Measurements from ENCODE around the gene NOTCH4.
A peak's percentile ranks its signal among the peaks of the same experiment; 100 is the strongest.

Gene NOTCH4

DNA sequence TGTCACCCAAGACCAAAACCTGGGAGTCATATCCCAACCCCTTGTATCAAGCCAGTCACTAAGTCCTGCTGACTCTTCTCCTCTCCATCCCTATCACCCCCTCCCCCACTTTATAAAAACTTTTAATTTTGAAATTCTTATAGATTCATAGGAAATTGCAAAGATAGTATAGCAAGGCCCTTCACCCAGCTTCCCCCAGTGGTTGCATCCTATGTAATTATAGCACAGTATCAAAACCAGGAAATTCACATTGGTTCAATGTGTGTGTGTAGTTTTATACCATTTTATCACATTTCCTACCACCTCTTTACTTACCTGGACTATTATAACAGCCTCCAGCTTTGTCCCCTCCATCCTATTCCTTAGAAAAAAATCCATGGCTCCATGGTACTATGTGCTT lies 65.8 kb downstream of the NOTCH4 start:
- no peak for DNase-seq

DNA sequence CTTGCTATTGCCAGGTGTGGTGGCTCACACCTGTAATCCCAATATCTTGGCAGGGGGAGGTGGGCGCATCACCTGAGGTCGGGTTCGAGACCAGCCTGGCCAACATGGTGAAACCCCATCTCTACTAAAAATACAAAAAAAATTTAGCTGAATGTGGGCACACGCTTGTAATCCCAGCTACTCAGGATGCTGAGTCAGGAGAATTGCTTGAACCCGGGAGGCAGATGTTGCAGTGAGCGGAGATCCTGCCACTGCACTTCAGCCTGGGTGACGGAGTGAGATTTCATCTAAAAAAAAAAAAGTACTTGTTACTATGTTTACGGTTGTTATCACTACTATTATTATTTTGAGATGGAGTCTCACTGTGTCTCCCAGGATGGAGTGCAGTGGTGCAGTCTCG lies 67.0 kb downstream of the NOTCH4 start:
- DNase-seq: no peak

DNA sequence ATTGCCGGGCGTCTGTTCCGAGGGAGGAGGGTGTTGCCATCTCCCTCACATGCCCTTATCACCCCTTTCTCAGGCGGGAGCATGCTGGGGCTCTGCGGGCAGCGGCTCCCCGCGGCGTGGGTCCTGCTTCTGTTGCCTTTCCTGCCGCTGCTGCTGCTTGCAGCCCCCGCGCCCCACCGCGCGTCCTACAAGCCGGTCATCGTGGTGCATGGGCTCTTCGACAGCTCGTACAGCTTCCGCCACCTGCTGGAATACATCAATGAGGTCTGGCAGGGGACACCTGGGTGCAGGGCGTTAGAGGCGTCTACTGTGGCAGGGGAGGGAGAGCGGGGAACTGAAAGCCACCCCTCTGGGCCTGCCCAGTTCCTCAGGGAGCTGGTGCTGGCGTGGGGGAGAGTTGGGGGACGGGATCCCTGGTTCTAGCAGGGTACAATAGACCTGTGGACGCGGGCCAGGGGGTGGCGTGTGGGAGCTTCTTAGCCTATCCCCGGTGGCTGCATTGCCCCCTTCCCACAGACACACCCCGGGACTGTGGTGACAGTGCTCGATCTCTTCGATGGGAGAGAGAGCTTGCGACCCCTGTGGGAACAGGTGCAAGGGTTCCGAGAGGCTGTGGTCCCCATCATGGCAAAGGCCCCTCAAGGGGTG lies 69.2 kb downstream of the NOTCH4 start:
- no peak for DNase-seq

DNA sequence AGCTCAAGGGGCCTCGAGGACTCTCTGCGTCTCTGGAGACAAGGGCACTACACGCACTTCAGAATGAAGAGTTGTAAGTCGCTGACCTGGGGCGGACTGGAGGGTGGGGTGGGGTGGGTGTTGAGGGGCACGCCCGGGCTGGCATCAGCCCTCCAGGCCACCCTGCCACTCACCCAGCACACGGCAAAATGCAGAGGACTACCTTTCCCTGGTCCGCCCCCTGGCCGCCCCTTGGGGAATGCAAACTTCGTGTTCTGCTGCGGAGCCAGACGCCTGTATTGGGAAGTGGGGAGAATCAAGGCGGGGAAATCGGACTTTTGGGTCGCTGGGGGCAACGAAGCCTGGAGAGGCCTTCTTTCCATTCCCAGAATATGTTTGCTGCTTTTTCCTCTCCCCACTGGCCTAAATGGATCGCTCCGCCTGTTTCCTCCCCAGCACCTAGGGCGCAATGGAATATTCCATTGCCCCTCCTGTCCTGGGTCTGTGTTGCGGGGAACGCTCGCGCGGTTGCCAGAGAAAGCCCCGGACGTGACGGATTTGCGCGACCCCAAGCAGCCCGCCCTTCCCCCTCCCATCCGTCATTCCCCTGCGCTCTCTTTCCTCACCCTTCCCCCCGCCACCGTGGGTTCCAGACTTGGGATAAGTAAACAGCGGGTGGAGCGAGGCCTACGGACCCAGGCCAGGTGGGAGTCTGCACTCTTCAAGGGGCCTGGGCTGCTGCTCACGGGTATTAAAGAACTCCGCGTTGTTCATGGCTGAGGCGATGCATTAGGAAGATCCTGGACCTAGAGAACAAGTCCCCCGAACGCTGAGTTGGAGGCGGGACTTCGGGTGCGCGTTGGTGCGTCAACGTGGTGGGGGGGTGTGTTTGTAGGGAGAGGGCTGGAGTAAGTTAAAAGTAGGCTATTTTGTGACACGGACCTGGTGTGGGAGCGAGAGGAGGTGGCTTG lies 70.0 kb downstream of the NOTCH4 start, which contains the start of gene PPT2:
Gene PPT2, plus strand, starts transcription at position 578 of the 950 bp plus-strand sequence. CDS start 454 bp downstream, outside the sequence.
- DNase-seq: peak; percentile 52

DNA sequence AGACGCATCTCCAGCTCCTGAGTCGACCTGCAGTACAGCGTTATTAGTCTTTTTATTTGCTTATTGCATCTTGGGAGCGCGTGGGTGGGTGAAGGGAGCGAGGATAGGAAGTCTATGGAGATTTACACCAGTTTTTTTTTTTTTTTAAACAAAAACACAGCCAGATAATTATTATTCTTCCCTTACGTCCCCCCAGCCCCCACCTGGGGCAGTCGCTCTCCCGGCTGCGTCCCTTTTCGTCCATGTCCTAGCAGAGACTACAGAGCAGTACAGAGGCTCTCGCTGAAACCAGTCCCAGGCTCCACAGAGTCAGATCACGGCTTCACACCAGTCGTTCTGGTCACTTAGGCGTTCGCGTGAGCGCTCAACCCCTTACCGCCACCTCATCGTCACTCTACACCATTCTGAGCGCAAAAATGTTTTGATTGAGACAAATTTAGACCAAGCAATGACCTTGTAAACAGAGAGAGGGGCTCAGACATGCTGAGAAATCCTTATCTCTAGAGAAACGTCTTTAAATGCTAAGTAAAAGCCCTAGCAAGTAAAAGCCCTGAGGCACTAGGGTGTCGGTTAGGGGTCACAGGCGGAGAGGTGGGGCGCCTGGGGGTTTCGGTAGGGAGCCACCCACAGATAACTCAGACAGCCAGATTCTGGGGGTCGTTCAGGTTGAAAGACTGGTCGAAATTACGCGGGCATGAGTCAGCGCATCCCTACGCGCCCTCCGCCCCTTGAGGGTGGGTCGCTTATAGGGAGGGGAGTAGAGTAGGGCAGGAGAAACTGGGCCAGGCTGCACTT lies 70.9 kb downstream of the NOTCH4 start:
- DNase-seq: no peak

DNA sequence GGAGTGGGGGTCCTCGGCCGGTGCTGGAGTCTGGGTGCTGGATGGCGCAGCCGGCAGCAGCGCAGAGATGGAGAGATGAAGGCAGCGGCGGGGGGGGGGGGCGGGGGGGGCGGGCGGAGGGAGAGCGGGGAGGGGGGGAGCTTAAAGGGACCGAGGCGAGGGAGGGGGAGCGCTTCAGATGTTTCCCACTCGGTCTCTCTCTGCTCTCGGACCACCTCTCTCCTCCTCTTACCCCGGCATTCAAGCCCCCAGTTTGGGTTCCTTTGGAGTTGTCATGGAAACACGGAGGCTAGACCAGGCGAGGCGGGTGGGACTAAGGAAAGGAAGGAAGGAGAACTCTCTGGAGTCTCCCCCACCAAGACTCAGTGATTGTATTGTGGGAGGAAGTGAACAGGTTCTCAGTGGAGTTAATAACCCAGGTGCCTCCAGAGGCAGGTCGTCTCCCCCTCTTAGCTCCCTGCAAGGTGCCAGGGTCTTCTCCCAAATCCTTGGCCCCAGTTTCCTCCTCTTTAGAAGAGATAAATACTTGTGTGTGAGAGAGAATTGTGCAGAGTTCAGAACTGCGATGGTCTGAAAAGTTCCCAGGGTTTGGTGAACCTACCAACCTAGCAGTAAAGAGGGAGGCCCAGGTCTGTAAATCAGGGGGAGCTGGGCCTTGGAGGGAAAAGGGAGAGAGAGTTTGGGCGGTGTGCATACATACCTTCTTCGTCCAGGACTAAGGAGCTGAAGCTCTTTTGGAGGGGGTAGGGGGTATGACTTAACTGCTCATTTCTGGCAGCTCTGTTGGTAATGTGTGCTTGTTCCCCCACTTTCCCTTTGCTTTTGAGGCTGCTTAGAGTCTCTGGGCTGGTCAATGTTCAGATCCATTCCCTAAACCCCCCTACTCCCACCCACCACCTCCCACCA lies 71.8 kb downstream of the NOTCH4 start, which contains the start of gene PRRT1:
Gene PRRT1, minus strand, starts transcription at position 77 of the 906 bp plus-strand sequence. CDS start 112 bp downstream, outside the sequence.
- DNase-seq: no peak

DNA sequence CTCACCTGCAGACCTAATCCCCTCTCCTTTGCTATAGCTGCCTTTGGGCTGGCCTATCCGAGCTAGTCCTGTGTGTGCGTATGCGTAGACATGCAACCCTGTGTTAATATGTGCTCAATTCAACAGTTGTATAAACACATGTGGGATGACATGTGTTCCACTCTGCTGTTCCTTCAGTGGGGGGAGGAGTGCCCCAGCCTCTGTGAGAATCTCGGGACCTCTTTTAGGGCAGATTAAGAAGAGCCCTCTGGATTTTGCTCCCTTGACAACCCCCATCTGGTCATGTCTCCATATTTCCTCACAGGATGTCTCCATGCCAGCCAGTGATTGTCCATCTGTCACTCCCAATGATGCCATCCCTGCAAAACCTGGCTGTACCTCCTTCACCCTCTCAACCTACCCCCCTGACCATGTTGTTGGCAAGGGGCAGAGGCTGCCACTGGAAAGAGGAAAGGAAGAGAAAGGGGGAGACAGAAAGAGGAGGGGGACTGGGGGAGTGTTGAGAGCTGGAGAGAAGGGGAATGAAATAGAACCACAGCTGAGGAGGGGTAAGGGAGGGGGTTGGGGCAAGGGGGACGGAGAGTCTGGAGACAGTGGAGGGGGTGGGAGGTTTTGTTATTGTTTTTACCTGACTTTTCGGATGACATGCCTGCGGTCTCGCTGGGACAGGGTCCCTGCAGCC lies 72.5 kb downstream of the NOTCH4 start:
- no peak for DNase-seq

DNA sequence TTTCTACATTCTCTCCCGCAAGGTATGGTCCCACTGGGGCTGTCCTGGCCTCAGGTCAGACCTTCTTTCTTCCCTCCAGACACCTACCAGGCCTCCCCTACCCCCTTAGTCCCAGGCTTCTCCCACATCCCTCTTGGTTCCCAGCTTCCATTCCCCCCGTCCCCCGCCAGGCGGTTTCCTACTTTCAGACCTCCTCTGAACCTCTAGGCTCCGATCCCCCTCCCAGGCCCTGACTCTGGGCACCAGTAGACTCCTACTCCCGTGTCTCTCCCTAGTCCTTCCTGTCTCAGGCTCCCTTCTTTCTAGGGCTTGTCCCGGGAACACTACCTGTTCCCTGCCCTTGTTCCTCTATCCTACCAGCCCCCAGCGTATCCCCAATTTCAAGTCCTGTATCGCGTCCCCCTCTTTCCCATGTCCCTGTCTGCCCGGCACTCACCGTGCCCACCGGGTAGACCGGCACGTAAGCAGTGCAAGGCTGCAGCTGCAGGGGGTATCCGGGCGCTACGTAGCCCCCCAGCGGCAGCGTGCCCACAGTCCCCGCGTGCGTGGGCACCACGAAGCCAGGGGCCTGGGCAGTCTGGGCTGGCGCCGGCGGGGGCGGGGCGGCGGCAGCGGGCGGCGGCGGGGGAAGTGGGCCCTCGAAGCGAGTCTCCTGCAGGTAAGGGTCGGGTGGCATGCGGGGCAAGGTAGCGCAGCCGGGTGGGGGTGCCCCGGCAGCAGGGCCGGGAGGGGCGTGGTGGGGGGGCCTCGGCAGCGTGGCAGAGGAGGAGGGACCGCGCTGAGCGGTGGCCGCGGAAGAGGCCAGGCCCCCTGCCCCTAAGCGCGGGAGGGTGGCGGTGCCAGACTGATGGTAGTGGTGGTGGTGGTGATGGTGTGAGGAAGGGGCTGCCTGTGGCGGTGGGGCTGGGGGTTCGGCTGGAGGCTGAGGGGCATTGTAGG lies 73.7 kb downstream of the NOTCH4 start:
- DNase-seq: no peak

DNA sequence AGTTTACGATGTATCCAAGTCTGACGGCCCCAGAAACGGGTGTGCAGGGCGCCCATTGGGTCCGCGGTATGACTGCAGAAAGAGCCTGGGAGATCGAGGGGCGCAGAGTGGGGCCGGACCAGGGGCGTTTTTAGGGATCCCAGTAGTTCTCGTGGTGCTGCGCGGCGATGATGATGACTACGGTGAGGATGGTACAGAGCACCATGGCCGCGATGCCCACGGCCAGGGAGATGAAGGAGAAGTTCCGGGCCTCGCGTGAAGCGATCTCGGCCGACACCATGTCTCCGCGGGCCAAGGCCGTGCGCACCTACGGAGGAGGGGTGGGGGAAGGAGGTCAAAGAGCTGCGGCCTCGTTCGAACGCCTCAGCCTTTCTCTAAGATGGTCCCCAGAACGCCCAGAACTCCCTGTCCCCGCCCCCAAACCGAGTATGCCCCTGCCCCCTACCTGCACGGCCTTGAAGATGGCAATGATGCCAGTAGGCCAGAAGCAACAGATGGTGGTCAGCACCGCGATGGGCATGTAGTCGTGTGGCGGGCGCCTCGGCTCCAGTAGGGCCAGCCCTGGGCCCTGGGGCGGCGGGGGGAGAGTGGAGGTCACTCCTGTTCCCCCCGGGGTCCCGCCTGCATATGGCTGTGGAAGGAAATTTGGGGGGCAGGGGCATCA lies 74.6 kb downstream of the NOTCH4 start:
- DNase-seq: no peak

DNA sequence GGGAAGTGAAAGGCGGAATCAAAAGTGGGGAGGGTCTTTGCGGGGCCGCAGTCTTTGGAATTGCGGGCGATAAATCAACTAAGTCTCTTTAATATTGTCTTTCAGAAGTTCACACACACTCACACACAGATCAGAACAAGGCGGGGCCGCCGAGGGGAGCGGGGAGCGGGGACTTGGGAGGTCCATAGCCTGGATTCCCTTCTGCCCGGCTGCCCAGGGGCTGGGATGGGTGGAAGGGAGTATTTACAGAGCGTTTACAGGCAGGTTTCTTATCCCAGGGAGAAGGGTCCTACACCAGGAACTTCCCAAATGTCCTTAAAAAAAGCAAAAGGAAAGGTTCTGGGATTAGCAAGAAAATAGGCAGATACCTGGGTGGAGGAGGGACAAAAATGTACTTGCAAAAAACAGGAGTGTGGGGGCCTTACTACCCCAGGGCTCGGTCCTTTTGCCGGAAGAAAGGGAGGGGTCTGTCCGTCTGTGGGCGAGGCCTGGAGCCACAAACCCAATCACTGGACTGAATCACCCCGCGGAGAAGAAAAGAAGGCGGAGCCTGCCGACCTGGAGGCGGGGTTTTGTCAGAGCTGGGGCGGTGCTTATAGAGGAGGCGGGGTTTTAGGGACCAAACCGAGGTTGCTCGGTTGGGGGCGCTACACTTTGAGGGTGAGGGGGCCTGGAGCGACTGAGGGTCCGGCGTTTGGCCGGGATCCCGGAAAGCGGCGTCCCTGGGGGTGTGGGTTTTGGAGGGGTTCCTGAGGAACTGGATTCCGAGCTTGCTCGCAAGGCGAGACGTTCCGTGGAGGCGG lies 75.4 kb downstream of the NOTCH4 start:
- DNase-seq: no peak

DNA sequence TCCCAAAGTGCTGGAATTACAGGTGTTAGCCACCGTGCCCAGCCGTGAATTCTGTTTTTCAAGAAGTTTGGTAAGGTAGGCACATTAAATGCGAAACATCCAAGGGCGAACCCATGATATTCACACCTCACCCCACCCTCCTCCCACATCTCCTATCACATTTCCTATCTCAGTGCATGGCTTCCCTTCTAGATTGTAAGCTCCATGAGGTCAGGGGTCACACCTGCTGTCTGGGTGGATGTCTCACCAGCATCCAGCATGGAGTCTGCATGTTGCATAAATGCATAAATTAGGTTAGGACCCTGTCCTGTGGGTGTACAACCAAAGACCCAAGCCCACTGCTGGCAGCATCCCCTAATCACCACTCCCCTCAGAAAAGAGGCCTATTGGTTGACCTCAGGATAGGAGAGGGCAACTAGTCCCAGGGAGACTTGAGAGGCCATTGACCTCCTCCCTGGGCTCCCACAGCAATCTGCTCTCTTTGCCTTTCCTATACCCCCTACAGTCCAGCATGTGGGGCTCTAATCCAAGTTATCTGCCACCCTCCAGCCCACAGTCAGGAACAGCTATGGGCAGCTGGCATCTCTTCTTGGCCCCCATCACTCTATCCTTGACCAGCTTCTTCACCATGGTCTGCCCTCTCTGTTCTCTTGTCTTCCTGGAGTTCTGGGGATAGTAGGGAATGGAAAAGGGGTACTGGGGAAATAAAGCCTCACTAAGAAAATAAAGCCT lies 76.3 kb downstream of the NOTCH4 start:
- DNase-seq: no peak

DNA sequence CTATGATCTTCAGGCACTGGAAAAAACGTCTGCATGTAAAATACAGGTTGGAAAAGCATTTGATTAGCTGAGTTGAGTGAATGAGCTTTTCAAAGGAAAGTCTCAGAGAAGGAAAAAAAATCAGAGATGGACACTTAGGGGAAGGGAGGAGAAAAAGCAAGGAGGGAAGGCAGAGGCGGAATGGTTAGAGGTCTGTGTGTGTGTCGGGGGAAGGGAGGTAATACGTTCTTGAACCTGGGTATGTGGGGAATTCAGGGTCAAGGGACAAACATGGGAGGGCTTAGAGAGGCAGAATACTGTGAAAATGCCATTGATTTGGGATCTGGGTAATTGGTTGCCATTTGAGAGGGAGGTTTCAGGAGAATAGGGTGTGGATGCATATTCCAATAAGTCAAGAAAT lies 77.2 kb downstream of the NOTCH4 start:
- no peak for DNase-seq

DNA sequence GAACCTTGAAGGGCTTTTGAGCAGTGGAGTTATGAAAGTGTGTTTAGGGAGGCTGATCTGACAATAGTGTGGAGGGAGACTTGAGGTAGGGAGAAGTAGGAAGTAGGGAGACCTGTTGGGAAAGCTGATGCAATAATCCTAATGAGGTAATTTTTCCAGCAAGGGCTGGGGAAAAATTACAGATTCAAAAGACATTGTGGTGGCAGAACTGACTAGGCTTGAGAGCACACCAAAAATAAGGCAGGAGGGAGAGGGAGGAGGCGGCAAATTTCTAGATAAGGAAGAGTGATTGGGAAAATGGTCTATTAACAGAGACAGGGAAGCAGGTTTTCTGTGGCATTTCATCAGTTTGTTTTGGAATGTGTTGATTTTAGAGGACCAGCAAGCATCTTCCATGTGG lies 77.6 kb downstream of the NOTCH4 start:
- no peak for DNase-seq

Measured in activated gamma-delta T cell (primary cell).